Natural killer cell (primary cell): ENCODE data around the gene TEC. TPM values are rescaled to one million over a fixed set of nuclear protein-coding genes. Genes with fewer than 3 reads are reported as not detected.

Source experiments
- ATAC-seq, 3 donors: fragments of 150-1000 bp in 2 of 3; fragments of 200-7000 bp in 1 of 3; cut with Tn5 transposase; 1 replicate in 1 of 3; 2 replicates in 2 of 3; pipeline ENCODE4 v1.10.0; 2021; ENCODE audit warnings: mild to moderate bottlenecking in 2 of 3, moderate library complexity in 2 of 3
- DNase-seq, 2 donors: peaks; one replicate each; pipeline versions ENCODE4 v3.0.0 to v3.0.0-alpha.2; 2013 to 2021; ENCODE audit warnings: mixed read lengths in 1 of 2
- H3K27ac ChIP-seq: one replicate; pipeline ENCODE4 v1.5.1; 2013; ENCODE audit warnings: mild to moderate bottlenecking, low read length
- H3K27me3 ChIP-seq: one replicate; pipeline ENCODE4 v1.6.1; 2013; ENCODE audit warnings: low read length; ENCODE audit not compliant: control insufficient read depth, insufficient read depth
- H3K36me3 ChIP-seq: one replicate; pipeline ENCODE4 v1.6.1; 2013; ENCODE audit warnings: low read length; ENCODE audit not compliant: control insufficient read depth, insufficient read depth
- H3K4me1 ChIP-seq: one replicate; pipeline ENCODE4 v1.6.1; 2013; ENCODE audit warnings: low read length; ENCODE audit not compliant: control insufficient read depth, insufficient read depth
- H3K4me3 ChIP-seq: one replicate; pipeline ENCODE4 v1.5.1; 2013; ENCODE audit warnings: low read length
- H3K9me3 ChIP-seq: one replicate; pipeline ENCODE4 v1.6.1; 2013; ENCODE audit warnings: low read length; ENCODE audit not compliant: control insufficient read depth, insufficient read depth
- H3K27ac Mint-ChIP-seq, 2 donors: one replicate each; pipeline ENCODE4 v1.8.0; 2022; ENCODE audit warnings: mild to moderate bottlenecking in 2 of 2, mixed read lengths in 2 of 2, moderate library complexity in 1 of 2
- H3K27me3 Mint-ChIP-seq, 2 donors: one replicate each; pipeline ENCODE4 v1.8.0; 2022; ENCODE audit warnings: low read depth in 2 of 2, mixed read lengths in 2 of 2
- H3K36me3 Mint-ChIP-seq: one replicate; pipeline ENCODE4 v1.8.0; 2022; ENCODE audit warnings: mixed read lengths
- H3K4me1 Mint-ChIP-seq, 2 donors: one replicate each; pipeline ENCODE4 v1.8.0; 2022; ENCODE audit warnings: mixed read lengths in 2 of 2
- H3K4me3 Mint-ChIP-seq: one replicate; pipeline ENCODE4 v1.8.0; 2022; ENCODE audit warnings: mild to moderate bottlenecking, moderate library complexity, mixed read lengths
- H3K9me3 Mint-ChIP-seq, 2 donors: one replicate each; pipeline ENCODE4 v1.8.0; 2022; ENCODE audit warnings: mixed read lengths in 2 of 2
- WGBS: methylation state at CpG from one replicate; pipeline ENCODE4 v1.1.7; 2013; ENCODE audit warnings: missing lambda C conversion rate; ENCODE audit not compliant: insufficient coverage; 5-methylcytosine and 5-hydroxymethylcytosine counted together
- intact Hi-C: fragments of 100-400 bp; cut with micrococcal nuclease; formaldehyde crosslinking; loops from one replicate; pipeline ENCODE4 v1.14.2; 2022
- total RNA-seq, 4 donors: library from RNA; stranded (reverse); fragments of 120-200 nt in 1 of 4; gene quantifications; one replicate each; pipeline versions ENCODE4 v1.2.3 to v1.2.4, GENCODE V29; 2013 to 2022
- TF ChIP-seq, protein P1 (sequence below): fragments of 200-600 bp; IDR thresholded peaks from one replicate; pipeline ENCODE4 v1.8.0; 2022; ENCODE audit warnings: antibody characterized with exemption

The TEC gene
- total RNA-seq, 3 donors from 2014 or later (not counting 1 experiment from before 2014, with no cell fraction given) = 4.0 to 7.4 (median 4.7) TPM

DNA sequence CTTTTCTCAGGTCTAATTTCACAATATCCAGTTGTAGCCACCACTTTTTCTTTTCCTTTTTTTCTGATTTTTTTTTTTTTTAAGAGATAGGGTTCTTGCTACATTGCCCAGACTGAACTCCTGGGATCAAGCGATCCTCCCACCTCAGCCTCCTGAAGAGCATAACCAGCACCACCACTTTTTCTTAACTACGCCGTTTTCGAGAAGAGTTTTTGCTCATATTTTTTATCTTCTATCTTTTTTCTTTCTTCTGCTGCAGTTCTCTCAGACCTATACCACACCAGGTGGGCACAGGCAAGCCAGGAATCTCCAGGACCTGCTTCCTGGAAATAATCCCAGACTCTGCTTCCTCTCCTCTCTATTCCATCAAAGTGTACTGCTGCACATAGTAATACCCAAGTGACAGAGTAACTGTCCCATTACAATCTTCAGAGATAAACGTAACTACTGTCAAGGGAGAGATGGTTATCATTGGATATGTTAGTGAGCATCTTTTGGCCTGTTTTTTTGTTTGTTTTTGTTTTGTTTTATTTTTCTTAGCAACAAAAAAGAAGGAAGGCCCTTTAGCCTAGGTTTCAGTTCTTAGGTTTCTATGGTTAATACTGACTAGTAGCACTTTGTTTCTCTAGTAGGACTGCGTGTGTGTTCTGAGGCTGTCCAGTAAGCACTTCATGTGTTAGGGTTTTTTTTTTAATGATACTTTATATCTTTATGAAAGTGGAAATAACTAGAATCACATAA lies 76.4 kb downstream of the TEC start:
- Mint-ChIP-seq H3K9me3 (no peaks in the 10 kb centered on the region), H3K36me3 (no peaks in the 10 kb centered on the region), H3K27ac (no peak overlapping the region), H3K4me3 (no peak overlapping the region), H3K27me3 (no peaks in the 10 kb centered on the region), H3K4me1 (peaks cover 21 to 27% of the 10 kb centered on the region in 2 donors)
- H3K36me3 ChIP-seq = no peaks in the 10 kb centered on the region
- peaks cover 11% of the 10 kb centered on the region for H3K4me1 ChIP-seq
- TF ChIP-seq, protein P1, sequence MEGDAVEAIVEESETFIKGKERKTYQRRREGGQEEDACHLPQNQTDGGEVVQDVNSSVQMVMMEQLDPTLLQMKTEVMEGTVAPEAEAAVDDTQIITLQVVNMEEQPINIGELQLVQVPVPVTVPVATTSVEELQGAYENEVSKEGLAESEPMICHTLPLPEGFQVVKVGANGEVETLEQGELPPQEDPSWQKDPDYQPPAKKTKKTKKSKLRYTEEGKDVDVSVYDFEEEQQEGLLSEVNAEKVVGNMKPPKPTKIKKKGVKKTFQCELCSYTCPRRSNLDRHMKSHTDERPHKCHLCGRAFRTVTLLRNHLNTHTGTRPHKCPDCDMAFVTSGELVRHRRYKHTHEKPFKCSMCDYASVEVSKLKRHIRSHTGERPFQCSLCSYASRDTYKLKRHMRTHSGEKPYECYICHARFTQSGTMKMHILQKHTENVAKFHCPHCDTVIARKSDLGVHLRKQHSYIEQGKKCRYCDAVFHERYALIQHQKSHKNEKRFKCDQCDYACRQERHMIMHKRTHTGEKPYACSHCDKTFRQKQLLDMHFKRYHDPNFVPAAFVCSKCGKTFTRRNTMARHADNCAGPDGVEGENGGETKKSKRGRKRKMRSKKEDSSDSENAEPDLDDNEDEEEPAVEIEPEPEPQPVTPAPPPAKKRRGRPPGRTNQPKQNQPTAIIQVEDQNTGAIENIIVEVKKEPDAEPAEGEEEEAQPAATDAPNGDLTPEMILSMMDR = no peak
- H3K4me3 ChIP-seq = no peak overlapping the region
- WGBS = 82% methylated on average over 6 of the region's 6 CpGs
- no peaks in the 10 kb centered on the region for H3K9me3 ChIP-seq
- DNase-seq (no peak), ATAC-seq (no peak)
- intact Hi-C loops = no loop called here
- no peak overlapping the region for H3K27ac ChIP-seq
- no peaks in the 10 kb centered on the region for H3K27me3 ChIP-seq

GRCh38 chr4:48191758-48192157 lies 77.9 kb downstream of the TEC start:
- H3K36me3 ChIP-seq = no peaks in the 10 kb centered on the region
- DNase-seq (no peak), ATAC-seq (no peak)
- H3K27ac ChIP-seq = no peak overlapping the region
- peaks cover 11% of the 10 kb centered on the region for H3K4me1 ChIP-seq
- H3K4me1 Mint-ChIP-seq = peaks cover 21 to 27% of the 10 kb centered on the region in 2 donors
- H3K36me3 Mint-ChIP-seq = no peaks in the 10 kb centered on the region
- no peaks in the 10 kb centered on the region for H3K27me3 Mint-ChIP-seq
- no peak overlapping the region for H3K4me3 ChIP-seq
- H3K27me3 ChIP-seq = no peaks in the 10 kb centered on the region
- no peak overlapping the region for H3K4me3 Mint-ChIP-seq
- intact Hi-C loops = no loop called here
- H3K9me3 ChIP-seq = no peaks in the 10 kb centered on the region
- H3K9me3 Mint-ChIP-seq = no peaks in the 10 kb centered on the region
- 94% methylated on average over 1 of the region's 1 CpG for whole genome bisulfite sequencing
- TF ChIP-seq, protein P1 = no peak
- H3K27ac Mint-ChIP-seq = no peak overlapping the region

- no peak overlapping the region for H3K27ac Mint-ChIP-seq
- H3K36me3 Mint-ChIP-seq = no peaks in the 10 kb centered on the region
- H3K27me3 Mint-ChIP-seq = no peaks in the 10 kb centered on the region
- no peak overlapping the region for H3K4me3 ChIP-seq
- no peak overlapping the region for H3K4me3 Mint-ChIP-seq
- no peaks in the 10 kb centered on the region for H3K9me3 Mint-ChIP-seq
- no peaks in the 10 kb centered on the region for H3K36me3 ChIP-seq
- TF ChIP-seq, protein P1 = no peak
- H3K27ac ChIP-seq = no peak overlapping the region
- no peaks in the 10 kb centered on the region for H3K9me3 ChIP-seq
- H3K4me1 ChIP-seq = peaks cover 8% of the 10 kb centered on the region
- intact Hi-C loops = no loop called here
- peaks cover 16 to 22% of the 10 kb centered on the region in 2 donors for H3K4me1 Mint-ChIP-seq
- H3K27me3 ChIP-seq = no peaks in the 10 kb centered on the region
- DNase-seq = no peak
- no peak for ATAC-seq
Measured at GRCh38 chr4:48190839-48191238, 78.8 kb downstream of the TEC start.

DNA sequence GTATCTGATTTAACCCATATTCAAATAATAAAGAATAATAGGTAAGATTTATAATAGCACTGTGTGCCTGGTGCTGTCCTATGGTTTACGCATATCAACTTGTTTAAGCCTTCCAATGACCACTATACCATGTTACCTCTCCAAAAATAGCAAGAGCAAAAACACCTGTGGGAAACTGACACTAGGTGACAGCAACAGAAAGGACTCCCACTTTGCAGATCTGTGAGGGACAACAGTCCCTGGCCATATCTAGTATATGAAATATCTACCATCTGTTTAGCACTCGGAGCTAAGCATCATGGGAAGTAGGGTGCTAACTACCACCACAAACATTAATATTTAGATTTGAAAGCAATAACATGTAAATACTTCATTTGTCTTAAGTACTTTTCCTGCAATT lies 79.9 kb downstream of the TEC start:
- peaks cover 5 to 11% of the 10 kb centered on the region in 2 donors for H3K4me1 Mint-ChIP-seq
- DNase-seq = no peak
- no peak overlapping the region for H3K27ac ChIP-seq
- ATAC-seq = no peak
- no peak overlapping the region for H3K4me3 Mint-ChIP-seq
- peaks cover 4% of the 10 kb centered on the region for H3K4me1 ChIP-seq
- H3K36me3 Mint-ChIP-seq = no peaks in the 10 kb centered on the region
- H3K9me3 ChIP-seq = no peaks in the 10 kb centered on the region
- H3K27me3 Mint-ChIP-seq = no peaks in the 10 kb centered on the region
- intact Hi-C loops = no loop called here
- H3K27me3 ChIP-seq = no peaks in the 10 kb centered on the region
- no peak overlapping the region for H3K27ac Mint-ChIP-seq
- H3K4me3 ChIP-seq = no peak overlapping the region
- H3K36me3 ChIP-seq = no peaks in the 10 kb centered on the region
- WGBS = 40% methylated on average over 2 of the region's 2 CpGs
- TF ChIP-seq, protein P1 = no peak
- no peaks in the 10 kb centered on the region for H3K9me3 Mint-ChIP-seq
